Measurements from ENCODE around the gene HOXB8.

HOXB8 gene

DNA sequence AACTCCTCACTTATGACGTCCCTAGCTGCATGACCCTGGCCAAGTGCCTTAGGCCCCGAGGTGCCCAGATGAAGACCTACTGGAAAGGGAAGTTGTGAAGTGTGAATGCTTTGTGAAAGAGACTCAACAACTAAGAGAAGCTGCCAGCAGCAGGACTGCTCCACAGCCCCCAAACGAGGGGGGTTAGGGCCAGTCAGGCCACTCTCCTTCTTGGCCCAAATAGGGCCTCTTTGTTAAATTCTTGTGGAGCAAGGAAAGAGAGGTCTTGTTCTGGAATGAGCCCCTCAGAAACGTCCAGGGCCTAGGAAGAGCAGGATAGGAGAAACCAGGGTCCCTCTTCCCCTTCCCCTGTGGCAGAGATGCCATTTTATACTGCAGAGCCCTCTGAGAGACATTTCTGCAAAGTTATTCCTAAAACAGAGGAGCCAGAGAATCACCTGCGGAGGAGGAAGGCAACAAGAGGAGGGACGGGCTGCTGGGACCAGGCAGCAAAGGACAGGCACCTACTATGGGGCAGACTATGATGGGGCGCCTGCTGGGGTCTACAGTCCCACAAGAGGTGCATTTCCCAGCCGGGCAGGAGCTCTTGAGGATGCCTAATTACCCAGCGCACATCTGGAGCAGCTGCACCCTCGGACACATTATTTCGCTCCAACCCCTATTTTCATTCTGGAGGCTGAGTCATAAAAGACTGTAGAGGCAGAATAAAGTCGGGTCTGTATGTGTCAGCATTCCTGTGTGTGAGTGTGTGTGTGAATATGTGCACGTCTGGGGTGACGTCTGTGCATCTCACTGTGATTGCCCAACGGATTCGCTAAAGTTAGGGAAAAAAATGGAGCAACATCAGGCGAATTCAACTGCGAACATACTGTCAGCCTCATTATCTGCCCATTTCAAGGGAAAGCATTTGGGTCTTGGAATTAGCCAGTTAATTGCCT is 22.5 kb upstream of the HOXB8 start:
- DNase-seq = no peak

DNA sequence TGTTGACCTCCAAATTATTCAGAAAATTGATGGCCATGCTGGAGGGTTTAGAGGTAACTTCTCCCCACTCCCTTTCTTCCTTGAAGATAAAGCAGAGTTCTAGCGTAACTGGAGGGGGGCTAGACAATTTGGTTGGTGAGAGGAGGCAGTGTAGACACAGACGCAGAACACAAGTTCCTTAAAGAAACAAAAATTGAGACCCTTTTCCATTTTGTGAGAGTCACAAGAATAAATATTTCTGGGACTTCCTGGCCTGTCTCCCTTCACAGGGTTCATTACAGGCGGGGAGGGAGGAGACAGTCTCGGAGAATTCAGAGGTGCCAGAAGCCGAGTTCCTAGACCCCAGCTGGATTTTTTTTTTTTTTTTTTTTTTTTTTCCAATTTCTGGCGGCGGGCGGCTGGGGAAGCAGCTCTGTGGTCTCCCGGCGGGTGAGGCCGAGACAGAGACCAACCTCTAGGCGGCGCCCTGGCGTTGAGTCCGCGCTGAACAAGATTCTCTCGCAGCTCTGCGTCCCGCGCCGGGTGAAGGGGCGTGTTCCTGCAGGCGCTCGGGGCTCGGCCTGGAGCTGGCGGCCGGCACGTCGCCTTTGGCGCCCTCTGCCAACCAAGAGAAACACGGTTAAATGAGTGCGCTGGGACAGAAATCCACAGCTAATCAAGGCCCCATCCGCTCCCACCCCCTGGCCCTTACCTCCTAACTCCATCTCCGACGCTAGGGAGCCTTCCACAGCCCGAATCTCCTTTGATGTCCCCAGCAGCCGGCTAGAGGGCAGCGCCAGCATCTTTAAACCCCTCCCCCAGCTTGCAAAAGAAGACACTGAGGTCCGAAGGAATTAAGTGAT is 21.3 kb upstream of the HOXB8 start:
- peak; percentile 75 for DNase-seq

DNA sequence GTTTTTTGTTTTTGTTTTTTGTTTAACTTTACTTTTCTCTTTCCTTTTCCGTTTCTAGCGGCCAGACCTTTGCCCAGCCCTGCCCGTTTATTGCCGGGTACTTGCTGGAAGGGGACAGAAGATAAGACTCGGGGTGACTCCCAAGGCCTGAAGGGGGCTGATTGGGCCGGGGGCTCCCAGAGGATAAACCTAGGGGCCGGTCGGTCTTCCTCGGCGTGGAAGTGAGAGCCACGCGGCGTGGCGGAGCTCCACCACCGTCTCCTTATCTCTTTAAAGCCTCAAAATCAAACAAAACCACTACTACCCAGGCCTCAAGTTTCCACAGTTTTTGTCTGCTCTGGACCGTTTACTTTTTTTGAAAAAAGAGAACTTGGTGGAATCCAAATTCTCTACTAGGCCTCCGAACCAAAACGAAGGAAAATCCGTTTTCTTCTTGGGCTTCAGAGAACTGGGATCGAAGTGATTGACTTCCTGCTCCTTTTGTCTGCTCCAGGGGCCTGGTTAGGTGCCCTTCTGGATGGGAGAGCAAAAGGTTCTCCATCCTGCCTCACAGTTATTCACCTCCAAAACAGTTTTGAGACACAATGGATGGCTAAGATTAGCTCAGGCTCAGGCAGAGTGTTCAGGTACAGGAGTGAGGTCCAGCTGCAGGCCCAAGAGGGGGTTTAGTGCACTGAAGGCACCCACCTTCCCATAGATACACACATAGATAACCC is 19.6 kb upstream of the HOXB8 start:
- DNase-seq = no peak

- DNase-seq = no peak
Observed at GRCh38 chr17:48633266-48633677, 18.2 kb upstream of the HOXB8 start.

GRCh38 chr17:48632579-48633265 is 17.6 kb upstream of the HOXB8 start:
- no peak for DNase-seq

DNA sequence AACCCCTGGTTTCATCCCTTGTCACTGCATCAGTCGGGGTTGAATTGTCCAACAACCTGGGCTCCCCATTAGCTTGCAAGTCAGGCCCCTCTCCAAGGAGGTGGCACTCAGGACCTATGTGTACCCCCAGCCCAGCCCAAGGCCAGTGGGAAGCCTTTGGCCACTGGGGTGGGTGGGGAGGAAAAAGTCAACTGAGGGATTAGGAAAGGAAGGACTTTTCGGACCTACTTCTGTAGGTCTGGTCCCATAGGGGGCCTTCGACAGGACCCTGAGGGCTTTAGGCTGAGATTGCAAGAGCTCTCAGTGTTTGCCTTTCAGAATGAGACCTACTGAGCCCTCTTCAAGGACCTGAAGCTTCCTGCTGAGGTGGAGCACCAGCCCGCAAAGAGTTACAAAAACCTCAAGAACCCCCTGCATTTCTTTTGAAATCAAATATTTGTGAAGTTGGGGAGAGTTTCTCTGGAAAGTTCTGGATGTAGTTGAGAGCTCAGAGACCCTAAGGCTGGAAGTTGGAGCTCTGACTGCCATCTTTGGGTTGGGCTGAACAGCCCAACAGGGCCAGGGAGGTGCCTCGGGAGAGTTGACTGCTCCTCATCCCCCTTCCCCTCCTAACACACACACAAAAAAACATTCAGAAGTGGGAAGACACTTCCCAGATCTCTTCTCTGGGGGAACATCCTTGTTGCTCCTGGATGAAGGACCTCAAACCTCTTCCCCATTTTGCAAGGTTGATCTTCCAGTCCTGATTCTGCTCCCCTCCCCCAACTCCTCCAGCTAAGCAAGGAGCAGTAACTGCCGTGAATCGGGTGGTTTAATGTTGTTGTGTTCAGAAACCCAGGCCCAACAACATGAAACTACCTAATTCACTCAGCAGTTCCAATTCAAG is 16.8 kb upstream of the HOXB8 start:
- no peak for DNase-seq

DNA sequence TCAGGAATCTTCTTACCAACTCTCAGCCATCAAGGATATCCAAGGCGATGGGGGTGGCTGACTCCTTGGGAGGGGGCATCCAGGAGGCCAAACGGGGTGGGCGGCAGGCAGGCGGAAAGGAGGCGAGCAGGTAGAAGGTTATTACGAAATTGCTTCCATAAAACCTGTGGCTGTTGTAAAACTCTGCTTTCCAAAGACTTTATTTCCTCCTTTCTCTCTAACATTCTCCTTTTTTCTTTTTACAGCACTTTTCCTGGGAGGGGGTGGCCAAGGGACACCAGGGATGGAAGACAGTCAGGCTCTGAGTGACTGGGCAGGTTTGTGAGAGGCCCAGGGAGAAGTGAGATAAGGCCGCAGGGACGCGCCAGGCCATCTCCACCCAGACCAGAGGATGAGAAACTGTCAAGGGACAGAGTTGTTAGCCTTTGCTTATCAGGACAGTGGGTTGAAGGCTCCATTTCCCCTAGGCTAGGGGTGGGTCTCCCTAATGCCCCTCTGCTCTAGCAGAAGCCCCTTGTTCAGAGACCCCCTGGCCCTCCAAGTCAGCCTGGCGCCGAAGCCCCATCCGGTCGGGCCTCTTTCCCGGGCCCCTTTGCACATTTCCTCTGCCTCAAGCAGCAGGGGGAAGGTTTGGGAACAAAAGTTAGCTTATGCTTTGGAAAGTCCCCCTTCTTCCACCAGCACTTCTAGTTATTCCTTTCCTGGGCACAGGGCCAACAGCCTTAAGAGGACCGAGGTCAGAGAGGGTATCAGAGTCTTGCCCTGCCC is 16.0 kb upstream of the HOXB8 start:
- DNase-seq = no peak

DNA sequence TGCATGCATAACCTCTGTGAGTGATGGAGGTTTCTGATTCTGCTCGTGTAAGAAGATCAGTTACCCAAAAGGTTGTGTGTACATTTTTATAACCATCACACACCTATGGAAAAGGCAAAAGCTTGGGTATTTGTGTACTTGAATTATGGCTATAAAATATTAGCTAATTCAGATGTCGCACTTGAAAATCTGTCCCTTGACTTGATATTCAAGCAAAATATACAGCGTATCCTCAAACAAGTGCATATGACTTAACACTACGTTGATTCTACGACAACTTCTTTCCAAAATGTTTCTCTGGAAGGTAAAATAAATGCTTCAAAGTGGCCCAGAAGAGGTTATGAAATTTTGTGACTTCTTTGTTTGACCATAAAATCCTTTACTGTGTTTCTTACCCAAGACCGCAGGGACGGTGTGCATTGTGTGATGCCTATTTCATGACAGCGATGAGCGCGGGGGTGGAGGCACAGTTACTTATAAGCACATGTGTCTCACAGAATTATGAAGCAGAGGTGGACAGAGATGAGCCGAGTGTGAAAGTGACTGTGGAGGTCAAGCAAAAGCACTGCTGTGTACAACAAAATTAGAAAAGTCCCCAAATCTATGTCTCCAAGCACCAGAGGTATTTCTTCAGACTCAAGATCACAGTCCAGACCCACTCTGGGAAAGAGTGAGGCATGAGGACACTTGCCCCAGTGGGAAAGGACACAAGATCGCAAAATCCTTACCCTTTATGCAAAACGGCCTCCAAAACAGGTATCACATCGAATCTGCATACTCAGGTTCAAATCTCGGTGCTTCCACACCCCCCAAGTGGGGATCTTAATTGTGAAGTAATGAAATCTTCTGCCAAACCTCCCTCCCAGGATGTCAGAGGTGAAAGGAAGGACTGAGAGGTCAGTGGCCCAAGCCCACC is 15.2 kb upstream of the HOXB8 start:
- DNase-seq = no peak

GRCh38 chr17:48629411-48629759 is 14.3 kb upstream of the HOXB8 start:
- DNase-seq = peak; percentile 13

GRCh38 chr17:48628649-48629410 is 13.7 kb upstream of the HOXB8 start:
- DNase-seq = peak; percentile 13

DNA sequence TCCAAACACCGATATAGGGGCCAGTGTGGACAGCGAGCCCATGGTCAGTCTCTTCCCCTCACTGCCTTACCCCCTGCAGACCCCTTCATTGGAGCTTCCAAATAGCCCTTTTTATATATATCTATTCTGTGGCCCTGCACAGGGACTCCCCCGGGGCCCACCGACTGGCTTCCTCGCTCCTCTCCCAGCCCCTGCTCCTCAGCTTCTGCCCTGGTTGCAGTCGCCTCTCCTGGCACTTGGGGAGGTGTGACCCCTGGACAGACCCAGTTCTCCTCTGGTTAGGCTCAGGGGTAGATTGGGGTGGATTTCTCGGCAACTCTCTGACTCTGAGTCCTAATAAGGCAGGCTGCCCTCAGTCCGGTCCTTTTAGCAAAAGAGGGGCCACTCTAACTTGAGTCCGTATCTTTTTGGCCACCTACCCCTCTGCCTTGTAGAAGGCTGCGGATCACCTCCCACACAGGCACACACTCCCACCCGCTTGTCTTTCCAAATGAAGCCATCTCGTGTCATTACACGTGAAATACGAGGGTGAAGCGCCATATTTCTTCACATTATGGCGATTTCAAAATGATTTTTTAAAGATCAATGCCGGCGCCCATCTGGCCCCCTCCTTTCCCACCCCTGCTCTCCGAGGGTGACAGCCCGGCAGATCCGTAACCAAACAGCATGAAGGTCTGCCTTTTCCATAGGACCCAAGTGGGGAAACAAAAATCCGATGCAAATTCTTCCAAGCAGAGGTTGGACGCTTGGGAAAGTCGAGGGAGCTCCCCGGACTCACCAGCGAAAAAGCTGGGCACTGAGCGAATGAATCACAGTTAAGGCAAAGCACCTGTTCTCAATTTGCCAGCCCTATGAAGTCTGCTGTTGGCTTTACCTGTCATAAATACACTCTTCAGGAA is 12.8 kb upstream of the HOXB8 start:
- DNase-seq = peak; percentile 16

GRCh38 chr17:48627118-48627597 is 12.1 kb upstream of the HOXB8 start:
- no peak for DNase-seq

GRCh38 chr17:48626245-48627117 is 11.4 kb upstream of the HOXB8 start, which contains the start of gene HOXB9:
HOXB9 (minus strand) TSS chr17:48626358; CDS start chr17:48626269, 89 bp downstream.
- peak; percentile 49 for DNase-seq

GRCh38 chr17:48625495-48626244 is 10.6 kb upstream of the HOXB8 start:
- DNase-seq = peak; percentile 67
